Endometrial microvascular endothelial cells (primary cell): ENCODE results near the gene SNX21. TPM values are rescaled to one million over a fixed set of nuclear protein-coding genes. Genes with fewer than 3 reads are reported as not detected.

Experiments
- in situ Hi-C: cut with HindIII; loops from 2 replicates; pipeline ENCODE4 v1.10.0; 2017; ENCODE audit warnings: low sequenced_read_pairs, low pct_unique_long_range_greater_than_20kb; ENCODE audit errors: inconsistent ontology term
- total RNA-seq: library from RNA; depleted of rRNA; stranded (reverse); fragments of >200 nt; gene quantifications from one replicate; pipeline ENCODE4 v1.2.3, GENCODE V29; 2015; ENCODE audit errors: inconsistent ontology term

The SNX21 gene
- total RNA-seq, 1 donor from 2014 or later: 13.4 TPM

GRCh38 chr20:45892049-45892825 lies 58.6 kb downstream of the SNX21 start:
- in situ Hi-C loops: no loop called here

Other genes starting within 250 kb of the SNX21 start
- gene WFDC10A, start 204.1 kb upstream of the SNX21 start, total RNA-seq: not detected
- not detected for gene WFDC9, start 202.5 kb upstream of the SNX21 start, total RNA-seq
- not detected for gene WFDC11, start 163.6 kb upstream of the SNX21 start, total RNA-seq
- gene WFDC13, start 131.8 kb upstream of the SNX21 start, total RNA-seq: not detected
- gene WFDC10B, start 128.8 kb upstream of the SNX21 start, total RNA-seq: not detected
- not detected for gene SPINT4, start 111.5 kb upstream of the SNX21 start, total RNA-seq
- gene WFDC3, start 41.9 kb upstream of the SNX21 start, total RNA-seq: 2.7 TPM
- 33.9 TPM for gene DNTTIP1, start 41.8 kb upstream of the SNX21 start, total RNA-seq
- 110 TPM for gene UBE2C, start 21.2 kb upstream of the SNX21 start, total RNA-seq
- gene TNNC2, start 6.5 kb upstream of the SNX21 start, total RNA-seq: not detected
- 75.9 TPM for gene ACOT8, start 23.6 kb downstream of the SNX21 start, total RNA-seq
- 4.9 TPM for gene ZSWIM3, start 23.8 kb downstream of the SNX21 start, total RNA-seq
- 10.0 TPM for gene ZSWIM1, start 47.4 kb downstream of the SNX21 start, total RNA-seq
- gene SPATA25, start 53.8 kb downstream of the SNX21 start, total RNA-seq: not detected
- 1.5 TPM for gene NEURL2, start 57.4 kb downstream of the SNX21 start, total RNA-seq
- gene CTSA, start 57.5 kb downstream of the SNX21 start, total RNA-seq: 113 TPM
- 3.0 TPM for gene PLTP, start 78.4 kb downstream of the SNX21 start, total RNA-seq
- gene PCIF1, start 100.9 kb downstream of the SNX21 start, total RNA-seq: 25.6 TPM
- 13.2 TPM for gene ZNF335, start 138.4 kb downstream of the SNX21 start, total RNA-seq
- gene MMP9, start 175.1 kb downstream of the SNX21 start, total RNA-seq: not detected
- not detected for gene SLC12A5, start 195.4 kb downstream of the SNX21 start, total RNA-seq